IPS-NIHi7 (cell line): ENCODE data around the gene YAP1.
A peak's percentile ranks its signal among the peaks of the same experiment; 100 is the strongest.

Experiments
- DNase-seq: peaks from one replicate; pipeline ENCODE4 v3.0.0; 2012; ENCODE audit warnings: mixed read lengths; ENCODE audit errors: extremely low spot score

YAP1 gene

DNA sequence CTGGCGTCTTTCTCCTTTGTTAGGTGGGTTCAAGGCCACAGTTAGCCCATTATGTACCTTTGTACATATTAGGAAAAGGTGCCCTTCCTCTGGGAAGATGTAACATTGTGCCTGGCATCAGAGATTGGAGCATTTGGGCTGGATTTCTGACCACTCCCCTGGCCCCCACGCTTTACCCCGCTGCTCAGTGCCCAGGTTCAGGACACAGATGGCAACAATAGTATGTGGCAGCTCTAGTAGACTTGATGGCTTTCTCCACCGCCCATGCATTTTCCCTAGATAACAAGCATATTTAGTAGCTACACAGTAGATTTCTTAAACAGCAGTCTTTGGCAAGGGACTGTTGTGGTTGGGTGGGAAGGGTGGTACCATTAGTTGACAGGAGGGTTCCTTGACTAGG, 53.1 kb downstream of the YAP1 start:
- DNase-seq, result no peak

DNA sequence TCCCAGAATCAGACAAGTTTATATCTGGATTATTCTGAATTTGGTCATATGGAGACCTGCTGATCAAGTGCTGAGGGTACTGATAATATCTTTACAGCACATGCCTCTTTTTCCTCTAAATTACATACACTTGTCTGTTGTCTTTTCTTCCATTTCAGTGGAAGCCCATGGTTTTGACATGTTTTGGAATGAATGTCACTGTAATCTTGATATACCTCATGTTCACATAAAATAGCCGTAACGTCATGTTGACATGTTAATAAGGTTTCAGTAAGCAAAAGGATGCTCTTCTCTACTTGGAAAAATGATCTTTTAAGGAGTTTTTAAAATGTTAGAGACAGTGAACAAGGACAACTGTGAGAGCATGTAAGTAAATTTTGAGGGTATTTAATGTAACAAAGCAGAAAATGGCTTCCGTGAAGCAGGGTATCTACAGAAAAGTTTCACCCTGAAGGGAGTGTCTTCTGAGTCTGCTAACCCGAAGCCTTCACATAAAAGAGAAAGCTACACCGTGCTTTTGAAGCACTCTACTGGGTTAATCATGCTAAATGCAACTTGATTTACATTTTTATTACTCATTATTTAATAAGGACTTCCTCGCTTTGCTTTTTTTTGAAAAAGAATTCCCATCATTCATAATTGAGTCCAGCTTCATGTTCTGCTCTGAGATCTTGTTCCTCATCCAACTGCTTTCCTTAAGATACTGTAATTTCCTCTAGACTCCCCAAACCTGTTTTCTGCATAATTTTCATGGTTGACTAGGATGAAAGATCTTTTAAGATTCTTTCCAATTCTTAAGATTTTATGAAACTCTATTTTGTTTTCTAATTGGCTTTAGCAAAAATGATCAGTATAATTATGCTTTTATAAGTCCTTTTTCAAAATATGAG, 56.2 kb downstream of the YAP1 start:
- no peak for DNase-seq

DNA sequence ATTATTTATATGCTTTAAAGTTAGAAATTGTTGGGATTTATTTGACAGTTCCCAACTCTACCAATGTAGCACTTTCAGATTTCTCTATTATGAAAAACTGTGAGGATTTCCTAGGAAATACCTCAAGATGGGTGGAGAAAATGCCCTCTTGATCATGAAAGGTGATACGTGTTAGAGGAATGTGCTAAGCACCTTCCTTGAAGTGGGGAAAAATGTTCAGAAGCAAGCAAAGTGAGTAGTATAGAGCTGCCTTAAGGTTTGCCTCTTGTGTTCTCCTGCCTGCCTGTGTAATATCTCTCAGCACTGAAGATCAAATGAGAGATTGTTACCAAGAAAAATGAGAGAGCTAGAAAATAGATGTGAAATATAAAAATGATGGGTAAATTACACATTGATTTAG, 58.2 kb downstream of the YAP1 start:
- DNase-seq, result peak; percentile 19

DNA sequence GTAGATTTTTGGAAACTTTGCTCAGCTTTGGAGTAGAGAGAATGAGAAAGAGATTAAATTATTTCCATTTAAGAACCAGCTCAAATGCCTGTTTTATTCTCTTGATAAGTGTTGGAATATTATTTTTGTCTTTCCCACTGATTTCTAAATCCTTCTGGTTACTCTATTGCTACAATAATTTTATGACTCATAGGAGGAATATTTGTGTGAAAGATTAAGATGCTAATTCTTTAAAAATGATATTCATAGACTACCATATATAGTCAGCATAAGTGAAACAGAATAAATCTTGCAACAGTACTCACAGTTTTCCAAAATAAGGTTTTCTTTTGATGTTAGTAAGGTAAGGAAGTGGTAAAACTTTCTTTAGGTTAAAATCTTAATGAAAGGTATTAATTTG, 60.9 kb downstream of the YAP1 start:
- no peak for DNase-seq

DNA sequence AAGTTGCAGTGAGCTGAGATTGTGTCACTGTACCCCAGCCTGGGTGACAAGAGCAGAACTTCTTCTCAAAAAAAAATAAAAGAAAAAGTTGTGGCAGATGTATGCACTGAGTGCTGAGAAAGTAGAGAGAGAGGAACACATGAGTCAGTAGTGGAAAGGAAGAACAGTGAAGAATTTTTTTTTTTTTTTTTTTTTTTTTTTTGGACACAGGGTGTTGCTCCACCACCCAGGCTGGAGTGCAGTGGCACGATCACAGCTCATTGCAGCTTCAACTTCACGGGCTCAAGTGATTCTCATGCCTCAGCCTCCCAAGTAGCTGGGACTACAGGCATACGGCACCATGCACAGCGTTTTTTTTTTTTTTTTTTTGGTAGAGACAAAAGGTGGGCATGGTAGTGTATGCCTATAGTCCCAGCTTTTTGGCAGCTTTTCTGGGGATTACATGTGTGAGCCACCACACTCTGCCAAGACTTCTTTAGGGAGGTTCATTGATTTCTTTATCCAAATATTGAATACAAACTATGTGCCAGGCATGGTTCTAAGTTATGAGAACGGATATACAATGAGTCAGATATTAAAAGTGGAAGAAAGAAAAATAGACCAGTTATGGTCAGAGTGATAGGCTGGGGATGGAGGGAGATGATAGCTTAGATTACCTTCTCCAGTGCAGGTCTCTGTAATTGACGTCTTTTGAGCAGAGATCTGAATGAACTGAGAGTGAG, 62.0 kb downstream of the YAP1 start:
- no peak for DNase-seq

DNA sequence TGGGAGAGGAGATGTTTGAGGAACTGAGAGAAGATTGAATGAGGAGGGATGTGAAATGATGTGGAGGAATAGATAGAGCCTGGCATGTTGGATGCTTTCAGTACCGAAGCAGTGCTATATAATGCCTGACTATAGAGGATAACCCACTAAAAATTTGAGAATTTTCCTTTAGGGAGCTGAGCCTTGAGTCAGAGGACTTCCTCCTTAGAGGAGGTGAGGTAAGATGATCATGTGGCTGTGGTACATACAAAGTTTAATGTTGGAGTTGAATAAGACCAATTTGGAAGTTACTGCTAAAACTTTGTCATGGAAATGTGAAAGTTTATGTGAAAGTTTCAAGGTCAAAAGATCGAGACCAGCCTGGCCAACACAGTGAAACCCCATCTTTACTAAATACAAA, 66.9 kb downstream of the YAP1 start:
- DNase-seq, result no peak

DNA sequence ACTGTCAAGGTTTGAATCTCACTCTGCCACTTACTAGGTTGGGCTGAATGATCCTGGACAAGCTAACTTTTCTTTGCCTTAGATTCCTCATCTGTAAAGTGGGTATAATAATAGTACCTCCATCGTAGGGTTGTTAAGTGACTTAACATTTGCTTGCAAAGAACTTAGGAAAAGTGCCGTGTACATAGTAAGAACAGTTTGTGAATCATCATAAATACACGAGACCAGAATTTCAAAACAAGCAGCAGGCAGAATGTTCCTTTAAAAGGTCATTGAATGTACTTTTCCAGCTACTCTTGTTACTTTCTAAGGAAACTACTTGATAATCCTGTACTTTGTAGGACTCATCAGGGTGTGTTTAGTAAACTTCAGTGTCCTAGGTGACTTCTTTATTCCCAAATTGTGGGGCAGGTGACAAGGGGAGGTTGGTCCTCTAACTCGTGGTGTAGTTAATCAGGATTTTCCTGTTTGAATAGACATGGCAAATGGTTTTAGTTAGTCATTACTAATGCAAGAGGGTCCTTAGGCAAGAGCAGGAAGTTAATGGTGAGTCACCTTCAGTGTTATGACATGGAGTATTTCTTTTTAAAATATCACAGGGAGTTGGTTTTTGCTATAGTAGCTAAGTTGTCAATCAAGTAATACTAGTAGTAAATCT, 67.9 kb downstream of the YAP1 start:
- peak; percentile 32 for DNase-seq

DNA sequence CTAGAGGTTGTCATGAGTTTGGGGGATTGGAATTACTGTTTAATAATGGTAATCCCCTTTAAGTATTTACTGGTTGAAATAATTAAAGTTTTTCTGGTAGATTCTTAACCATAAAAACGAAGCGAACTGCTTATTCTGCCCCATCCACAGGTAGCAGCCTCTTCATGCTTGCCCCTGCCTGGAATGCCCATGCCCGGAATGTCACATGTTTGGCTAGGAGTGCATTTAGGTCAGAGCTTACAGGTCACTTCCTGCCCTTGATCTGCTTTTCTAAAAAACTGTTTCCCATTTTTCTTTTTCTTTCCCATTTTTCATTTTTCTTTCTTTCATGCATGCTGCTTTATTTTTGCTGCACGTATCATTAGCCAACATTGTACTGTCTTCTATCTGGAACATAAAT, 69.1 kb downstream of the YAP1 start:
- DNase-seq, result no peak

DNA sequence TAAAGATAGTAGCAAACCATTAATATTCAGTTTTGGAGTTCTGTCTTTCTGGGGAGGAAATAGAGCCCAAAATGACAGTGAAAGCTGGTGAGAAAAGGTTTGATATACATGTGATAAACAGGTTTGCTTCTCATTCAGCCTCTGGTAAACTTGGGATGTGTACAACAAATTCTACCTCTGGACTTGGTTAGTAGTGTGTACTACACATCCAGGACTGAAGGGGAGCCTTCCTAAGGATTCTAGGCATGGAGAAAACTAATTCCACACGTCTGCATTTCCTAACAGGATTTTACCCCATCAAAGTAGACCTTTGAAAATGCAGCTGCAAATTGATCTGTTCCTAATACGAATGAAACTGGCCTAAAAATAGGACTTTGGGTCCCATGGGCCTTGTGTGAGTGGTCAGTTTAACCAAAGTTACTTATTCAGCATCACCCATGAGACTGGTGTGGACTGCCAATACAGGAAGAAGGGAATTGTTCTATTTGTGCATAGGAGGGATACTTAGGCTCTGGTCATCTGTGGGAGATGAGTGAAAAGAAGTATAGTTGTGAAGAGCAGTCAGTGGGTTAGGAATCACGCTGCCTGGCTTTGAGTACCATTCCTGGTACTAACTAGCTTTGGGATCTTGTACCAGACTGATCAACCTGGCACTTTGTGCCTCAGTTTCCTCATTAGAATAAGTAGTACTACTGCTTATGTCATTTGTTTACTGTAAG, 74.2 kb downstream of the YAP1 start:
- DNase-seq, result no peak

DNA sequence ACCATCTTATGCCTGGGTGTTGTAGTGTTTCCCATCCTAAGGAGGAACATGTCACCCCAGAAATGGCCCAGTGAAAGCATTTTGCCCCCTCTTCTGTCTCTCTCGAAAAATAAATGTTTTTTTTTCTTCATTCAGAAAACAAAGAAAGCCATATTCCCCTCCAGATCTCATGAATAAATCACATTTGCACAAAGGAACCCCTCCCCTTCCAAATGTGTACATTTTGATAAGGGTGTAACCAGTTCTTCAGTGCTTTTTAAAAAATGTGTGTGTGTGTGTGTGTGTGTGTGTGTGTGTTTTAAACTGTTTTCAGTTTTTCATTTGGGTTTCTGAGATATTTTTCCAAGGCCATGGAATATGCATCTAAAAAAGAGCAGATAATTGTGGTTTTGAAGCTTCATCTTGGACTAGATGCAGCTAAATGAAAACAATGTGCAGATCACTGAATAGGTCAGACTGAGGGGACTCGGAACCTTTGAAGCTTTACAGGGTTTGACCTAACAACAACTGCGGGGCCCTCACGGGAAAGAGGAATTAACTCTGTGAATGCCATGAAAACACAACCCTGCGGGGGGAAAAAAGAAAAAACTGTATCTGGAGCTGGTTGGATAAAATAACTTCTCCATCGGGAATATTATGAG, 76.4 kb downstream of the YAP1 start:
- no peak for DNase-seq

DNA sequence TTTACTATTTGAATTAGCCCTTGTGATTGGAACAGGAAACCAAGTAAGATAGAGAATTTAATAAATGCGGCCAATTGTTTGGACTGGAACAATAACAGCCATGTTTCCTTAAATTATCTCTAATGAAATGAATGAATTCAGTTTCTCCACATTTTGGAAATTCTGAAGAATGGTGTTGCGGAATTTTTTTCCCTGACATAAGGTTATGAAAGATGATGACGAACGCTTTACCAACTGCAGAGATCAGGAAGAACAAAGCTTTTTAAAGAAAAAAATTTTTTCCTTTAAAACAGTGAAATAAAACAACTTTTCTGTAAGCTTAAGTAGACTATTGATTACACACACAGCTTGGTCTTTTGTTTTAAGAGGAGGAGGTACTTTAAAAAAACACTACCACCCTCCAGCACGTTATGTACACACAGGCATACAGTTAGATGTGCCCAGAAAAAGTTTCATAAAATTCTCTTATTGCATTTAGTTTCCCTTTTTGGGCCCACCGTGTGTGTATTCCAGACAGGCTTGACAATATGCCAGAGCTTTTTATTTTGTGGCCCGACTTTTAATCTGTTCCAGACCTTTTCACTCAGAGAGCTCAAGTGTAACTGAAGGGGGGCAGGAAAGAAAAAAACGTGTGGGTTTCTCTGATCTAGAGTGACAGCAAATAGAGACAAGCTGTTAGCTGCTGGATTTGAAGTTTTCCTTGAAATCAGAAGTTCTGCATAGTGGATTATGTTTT, 77.3 kb downstream of the YAP1 start:
- no peak for DNase-seq

DNA sequence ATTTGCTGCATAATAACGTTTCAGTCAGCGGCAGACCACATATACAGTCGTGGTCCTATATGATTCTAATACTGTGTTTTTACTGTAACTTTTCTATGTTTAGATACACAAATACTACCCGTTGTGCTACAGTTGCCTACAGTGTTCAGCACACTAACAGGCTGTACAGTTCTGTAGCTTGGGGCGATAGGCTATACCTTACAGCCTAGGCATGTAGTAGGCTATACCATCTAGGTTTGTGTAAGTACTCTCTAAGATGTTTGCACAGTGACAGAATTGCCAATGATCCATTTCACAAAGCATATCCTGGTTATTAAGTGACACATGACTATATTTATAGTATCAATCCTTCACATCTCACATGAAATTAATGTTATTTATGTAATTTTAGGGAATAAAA, 78.2 kb downstream of the YAP1 start:
- DNase-seq, result no peak

DNA sequence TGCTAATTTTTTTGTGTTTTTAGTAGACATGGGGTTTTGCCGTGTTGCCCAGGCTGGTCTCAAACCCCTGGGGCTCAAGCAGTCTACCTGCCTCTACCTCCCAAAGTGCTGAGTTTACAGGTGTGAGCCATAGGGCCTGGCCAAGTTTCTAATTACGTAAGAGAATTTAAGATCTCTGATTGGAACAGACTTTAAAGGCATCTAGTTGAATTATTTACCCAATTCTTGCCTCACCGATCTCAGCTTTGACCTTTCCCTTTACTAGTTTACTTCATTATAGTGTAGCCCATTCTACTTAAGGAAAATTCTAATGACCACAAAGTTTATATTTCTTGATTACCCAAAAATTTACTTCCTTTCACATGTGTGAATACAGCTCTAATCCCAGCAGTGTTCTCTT, 81.6 kb downstream of the YAP1 start:
- no peak for DNase-seq

DNA sequence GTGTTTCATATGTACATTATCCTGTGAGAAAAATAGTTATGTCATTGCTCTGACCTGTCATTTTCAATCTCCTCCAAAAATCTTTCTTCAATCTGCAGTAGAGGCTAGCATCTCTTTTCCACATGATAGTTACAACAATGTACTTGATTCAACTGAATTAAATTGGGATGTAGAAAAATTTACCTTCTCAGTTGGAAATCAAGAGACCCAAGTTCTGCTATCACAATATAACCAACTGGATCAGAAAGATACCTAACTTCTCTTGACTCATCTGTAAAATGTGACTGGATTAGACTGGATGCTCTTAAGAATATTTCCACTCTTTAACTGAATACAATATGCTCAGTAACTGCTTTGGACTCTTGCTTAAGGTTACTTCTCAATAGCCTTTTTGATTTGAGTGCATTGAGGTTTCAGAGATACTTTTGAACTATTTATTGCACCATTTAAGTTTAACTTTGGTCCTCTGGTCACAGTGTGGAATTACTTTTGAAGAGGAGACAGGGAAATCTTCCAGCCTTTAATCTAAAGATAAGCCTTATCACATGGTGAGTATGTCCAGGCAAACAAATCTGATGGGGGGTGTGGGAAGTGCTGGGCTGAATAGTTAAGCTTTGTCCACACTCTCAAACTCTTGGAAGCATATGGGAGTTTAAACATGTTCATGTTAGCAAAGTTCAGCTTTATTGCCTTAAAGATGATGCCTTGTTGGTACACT, 82.3 kb downstream of the YAP1 start:
- no peak for DNase-seq

DNA sequence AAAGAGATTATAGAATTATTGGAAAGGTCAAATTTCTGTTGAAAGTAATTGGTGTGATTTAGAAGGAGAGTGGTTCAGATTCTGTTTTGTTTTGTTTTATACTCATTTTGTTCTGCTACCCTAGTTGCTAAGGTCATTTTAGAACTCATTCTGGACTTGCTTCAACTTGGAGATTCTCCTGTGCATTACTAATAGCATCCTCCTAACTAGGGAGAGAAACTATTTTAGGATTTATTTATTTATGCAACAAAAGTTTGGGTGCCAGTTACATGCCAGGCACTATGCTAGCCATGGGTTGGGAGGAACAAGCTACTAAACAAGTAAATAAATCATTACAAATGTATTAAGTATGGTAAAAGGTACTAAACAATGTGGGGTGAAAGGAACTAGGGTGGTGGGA, 84.0 kb downstream of the YAP1 start:
- no peak for DNase-seq

DNA sequence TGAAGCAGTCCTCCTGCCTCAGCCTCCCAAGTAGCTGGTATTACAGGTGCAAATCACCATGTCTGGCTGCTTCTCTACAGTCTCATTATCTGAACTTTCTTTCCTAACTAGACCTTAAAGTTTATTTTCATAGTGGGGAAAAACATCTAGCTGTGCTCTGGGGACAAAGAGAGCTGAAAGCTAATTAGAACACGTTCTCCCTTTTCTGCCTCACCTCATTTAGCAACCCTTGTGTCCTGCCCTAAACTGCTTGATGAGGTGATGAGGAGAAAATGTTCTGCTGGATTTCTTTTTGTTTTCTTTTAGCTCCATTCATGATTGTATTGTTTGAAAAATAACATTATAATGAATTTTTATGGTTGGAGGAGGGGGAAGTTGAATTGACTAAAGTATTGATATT, 84.7 kb downstream of the YAP1 start:
- no peak for DNase-seq

DNA sequence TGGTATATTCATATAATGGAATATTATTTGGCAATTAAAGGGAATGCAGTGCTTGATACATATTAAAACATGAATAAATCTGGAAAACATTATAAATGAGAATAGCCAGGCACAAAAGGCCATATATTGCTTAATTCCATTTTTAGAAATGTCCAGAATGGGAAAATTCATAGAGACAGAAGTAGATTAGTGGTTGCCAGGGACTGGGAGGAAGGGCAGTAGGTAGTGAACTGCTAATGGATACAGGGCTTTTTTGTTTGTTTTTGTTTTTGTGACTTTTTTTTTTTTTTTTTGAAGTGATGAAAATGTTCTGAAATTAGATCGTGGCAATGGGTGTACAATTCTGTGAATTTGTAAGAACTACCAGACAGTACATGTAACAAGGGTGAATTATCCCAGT, 86.1 kb downstream of the YAP1 start:
- DNase-seq, result no peak

DNA sequence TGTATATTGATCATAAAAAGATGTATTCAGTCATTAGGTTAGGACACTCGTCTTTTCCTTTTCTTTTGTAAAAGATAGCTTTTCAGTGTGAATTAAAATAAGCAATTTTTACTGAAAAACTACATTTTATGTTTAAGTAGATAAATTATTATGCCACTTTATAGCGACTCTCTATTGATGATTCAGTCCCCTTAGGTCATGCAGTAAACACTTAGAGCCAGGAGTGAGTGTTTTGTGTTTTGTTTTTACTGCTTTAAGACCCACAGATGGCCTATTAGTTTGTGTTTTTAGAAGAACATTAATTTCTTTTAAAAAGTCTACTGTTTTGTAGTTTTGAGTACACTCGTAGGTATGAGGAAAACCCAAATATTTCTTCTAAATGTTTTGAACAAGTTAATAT, 86.6 kb downstream of the YAP1 start:
- no peak for DNase-seq

DNA sequence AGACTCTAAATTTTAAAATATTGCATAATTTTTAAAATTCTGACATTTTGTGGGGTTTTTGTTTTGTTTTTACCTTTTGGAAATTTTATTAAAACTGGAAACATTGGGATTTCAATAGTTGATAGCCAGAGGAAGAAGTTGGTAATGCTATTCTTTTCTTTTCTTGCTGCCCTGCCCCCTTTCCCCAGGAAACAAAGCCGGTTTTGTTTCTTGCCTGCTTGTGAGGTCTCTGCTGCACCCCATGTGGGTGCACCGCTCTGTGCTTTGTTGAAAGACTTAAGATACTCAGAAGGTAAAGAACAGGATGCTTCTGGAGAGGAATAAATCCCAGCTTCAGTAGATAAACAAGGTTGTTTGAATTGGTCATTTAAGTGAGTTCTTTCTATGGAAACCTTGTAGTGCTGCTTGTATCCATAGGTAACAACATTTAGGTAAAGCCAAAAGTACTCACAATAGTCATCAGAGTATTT, 87.5 kb downstream of the YAP1 start:
- DNase-seq, result peak; percentile 76

DNA sequence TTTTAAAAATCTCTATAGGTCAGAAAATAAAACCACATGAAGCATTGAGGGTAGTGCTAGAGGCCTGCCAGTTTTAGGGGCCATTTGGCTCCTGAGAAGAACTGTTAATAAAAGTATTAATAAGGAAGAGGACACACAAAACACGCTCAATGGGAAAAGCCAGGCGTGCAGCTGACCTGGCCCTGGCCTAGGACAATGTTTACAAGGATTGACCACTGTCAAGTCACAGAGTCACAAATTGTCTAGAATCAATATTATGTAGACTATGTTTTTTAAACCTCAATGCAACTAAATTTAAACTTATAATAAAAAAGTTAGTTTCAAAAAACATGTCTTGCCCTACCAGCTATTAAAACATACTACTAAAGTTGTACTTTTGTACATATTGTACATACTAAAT, 89.4 kb downstream of the YAP1 start:
- DNase-seq, result no peak
